ENCODE data around the gene HLA-DRB5. TPM values are rescaled to one million over a fixed set of nuclear protein-coding genes. Genes with fewer than 3 reads are reported as not detected.
"Not testable (repeated sequence)": the region's sequence is repeated elsewhere in the genome, so short reads cannot be mapped to it uniquely, and the experiment has no call there.

HLA-DRB5 gene
- total and polyA plus RNA-seq, 7 donors: 0.21 to 23.9 (median 6.5) TPM

DNA sequence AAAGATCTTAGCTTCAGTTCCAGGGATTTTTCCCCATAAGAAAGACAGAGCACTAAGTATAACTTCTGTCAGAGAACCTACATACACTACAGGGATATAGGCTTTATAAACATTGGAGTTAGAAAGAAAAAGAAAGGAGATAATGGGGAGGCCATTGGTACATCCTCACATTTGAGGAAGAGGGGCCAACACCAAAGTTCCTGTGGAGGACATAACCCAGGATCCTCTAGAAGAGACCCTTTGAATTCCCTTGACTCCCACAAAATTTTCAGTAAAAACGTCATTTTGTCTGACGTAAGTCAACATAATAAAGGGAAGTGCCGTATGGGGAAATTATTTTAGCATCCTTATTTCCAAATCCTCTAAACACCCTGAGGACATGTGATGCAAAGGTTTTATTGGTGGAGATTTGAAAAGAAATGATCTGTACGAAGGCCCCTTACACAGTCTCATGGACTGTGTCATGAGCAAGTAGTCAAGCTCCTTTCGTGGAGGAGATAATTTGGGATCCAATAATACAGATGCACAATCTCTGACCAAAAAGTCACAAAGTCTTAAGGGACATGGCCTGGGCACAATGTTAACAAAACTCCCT, 57.2 kb downstream of the HLA-DRB5 start:
- 56 to 74% (median 64%) methylated on average over 5 of the region's 5 CpGs for WGBS, 3 donors
- ATAC-seq: no peak

DNA sequence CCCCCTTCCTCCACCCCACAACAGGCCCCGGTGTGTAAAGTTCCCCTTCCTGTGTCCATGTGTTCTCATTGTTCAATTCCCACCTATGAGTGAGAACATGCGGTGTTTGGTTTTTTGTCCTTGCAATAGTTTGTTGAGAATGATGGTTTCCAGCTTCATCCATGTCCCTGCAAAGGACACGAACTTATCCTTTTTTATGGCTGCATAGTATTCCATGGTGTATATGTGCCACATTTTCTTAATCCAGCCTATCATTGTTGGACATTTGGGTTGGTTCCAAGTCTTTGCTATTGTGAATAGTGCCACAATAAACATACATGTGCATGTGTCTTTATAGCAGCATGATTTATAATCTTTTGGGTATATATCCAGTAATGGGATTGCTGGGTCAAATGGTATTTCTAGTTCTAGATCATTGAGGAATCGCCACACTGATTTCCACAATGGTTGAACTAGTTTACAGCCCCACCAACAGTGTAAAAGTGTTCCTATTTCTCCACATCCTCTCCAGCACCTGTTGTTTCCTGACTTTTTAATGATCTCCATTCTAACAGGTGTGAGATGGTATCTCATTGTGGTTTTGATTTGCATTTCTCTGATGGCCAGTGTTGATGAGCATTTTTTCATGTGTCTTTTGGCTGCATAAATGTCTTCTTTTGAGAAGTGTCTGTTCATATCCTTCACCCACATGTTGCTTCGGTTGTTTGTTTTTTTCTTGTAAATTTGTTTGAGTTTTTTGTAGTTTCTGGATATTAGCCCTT, 62.2 kb downstream of the HLA-DRB5 start:
- DNase-seq; intact Hi-C loops (cut with DNase I); H3K9me3 ChIP-seq; H3K27me3 ChIP-seq (ENCODE audit: insufficient read depth in 3 of 3, low read length in 2 of 3); H3K4me3 ChIP-seq; H3K4me1 ChIP-seq; ATAC-seq; H3K36me3 ChIP-seq (ENCODE audit: insufficient read depth in 1 of 2, low read depth in 1 of 2); H3K27ac ChIP-seq: not testable (repeated sequence)
- 42 to 68% (median 45%) methylated on average over 2 to 5 of the region's 5 CpGs for WGBS, 3 donors

More for the DNA sequence above, 57.2 kb downstream of the HLA-DRB5 start:
- H3K36me3 ChIP-seq (ENCODE audit: insufficient read depth in 1 of 2, low read depth in 1 of 2): no peaks in the 10 kb centered on the region
- no peak overlapping the region for H3K4me3 ChIP-seq
- intact Hi-C loops (cut with DNase I): loop anchor here (10.0 kb wide), 2 partner anchors 52 to 92 kb away; no protein-coding TSS in a partner anchor
- DNase-seq: no peak
- H3K27me3 ChIP-seq (ENCODE audit: insufficient read depth in 3 of 3, low read length in 2 of 3): peaks cover 0 to 3% (median 0%) of the 10 kb centered on the region in 3 donors
- H3K9me3 ChIP-seq: no peaks in the 10 kb centered on the region
- TF ChIP-seq, protein P1, sequence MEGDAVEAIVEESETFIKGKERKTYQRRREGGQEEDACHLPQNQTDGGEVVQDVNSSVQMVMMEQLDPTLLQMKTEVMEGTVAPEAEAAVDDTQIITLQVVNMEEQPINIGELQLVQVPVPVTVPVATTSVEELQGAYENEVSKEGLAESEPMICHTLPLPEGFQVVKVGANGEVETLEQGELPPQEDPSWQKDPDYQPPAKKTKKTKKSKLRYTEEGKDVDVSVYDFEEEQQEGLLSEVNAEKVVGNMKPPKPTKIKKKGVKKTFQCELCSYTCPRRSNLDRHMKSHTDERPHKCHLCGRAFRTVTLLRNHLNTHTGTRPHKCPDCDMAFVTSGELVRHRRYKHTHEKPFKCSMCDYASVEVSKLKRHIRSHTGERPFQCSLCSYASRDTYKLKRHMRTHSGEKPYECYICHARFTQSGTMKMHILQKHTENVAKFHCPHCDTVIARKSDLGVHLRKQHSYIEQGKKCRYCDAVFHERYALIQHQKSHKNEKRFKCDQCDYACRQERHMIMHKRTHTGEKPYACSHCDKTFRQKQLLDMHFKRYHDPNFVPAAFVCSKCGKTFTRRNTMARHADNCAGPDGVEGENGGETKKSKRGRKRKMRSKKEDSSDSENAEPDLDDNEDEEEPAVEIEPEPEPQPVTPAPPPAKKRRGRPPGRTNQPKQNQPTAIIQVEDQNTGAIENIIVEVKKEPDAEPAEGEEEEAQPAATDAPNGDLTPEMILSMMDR (IDR thresholded peaks at IDR 0.05): no peak
- no peaks in the 10 kb centered on the region for H3K4me1 ChIP-seq
- no peak overlapping the region for H3K27ac ChIP-seq

Other genes with a start within 250 kb of the HLA-DRB5 start
- not detected for gene TSBP1, start 158.4 kb downstream of the HLA-DRB5 start, total RNA-seq
- not detected for gene TSBP1, start 158.4 kb downstream of the HLA-DRB5 start, polyA plus RNA-seq
- not detected for gene BTNL2, start 123.1 kb downstream of the HLA-DRB5 start, total RNA-seq
- gene BTNL2, start 123.1 kb downstream of the HLA-DRB5 start, polyA plus RNA-seq: not detected
- 10 to 100 TPM; 19.9 to 90.0 (median 61.9) TPM for gene HLA-DRA, start 90.4 kb downstream of the HLA-DRB5 start, total RNA-seq
- gene HLA-DRA, start 90.4 kb downstream of the HLA-DRB5 start, polyA plus RNA-seq: 10 to 100 TPM; 32.0 to 43.0 (median 35.3) TPM
- 10 to 100 TPM; 16.9 to 49.4 (median 29.8) TPM for gene HLA-DRB1, start 59.6 kb upstream of the HLA-DRB5 start, total RNA-seq
- 10 to 100 TPM; 13.2 to 32.6 (median 20.5) TPM for gene HLA-DRB1, start 59.6 kb upstream of the HLA-DRB5 start, polyA plus RNA-seq
- 1 to 10 TPM; 1.3 to 7.8 (median 6.2) TPM for gene HLA-DQA1, start 107.1 kb upstream of the HLA-DRB5 start, total RNA-seq
- 1 to 10 TPM; 5.9 to 7.8 (median 5.9) TPM for gene HLA-DQA1, start 107.1 kb upstream of the HLA-DRB5 start, polyA plus RNA-seq
- 1 to 10 TPM; 2.9 to 5.4 (median 4.2) TPM for gene HLA-DQB1, start 136.4 kb upstream of the HLA-DRB5 start, total RNA-seq
- 10 to 100 TPM in 1 of 3 donors, 1 to 10 TPM in 2; 8.2 to 10.8 (median 8.6) TPM for gene HLA-DQB1, start 136.4 kb upstream of the HLA-DRB5 start, polyA plus RNA-seq
- gene HLA-DQA2, start 211.1 kb upstream of the HLA-DRB5 start, total RNA-seq: 1 to 10 TPM in 1 of 4 donors, under 1 TPM in 2, not detected in 1; 0.16 to 1.8 (median 0.99) TPM
- gene HLA-DQA2, start 211.1 kb upstream of the HLA-DRB5 start, polyA plus RNA-seq: not detected
- gene HLA-DQB2, start 233.2 kb upstream of the HLA-DRB5 start, total RNA-seq: 1 to 10 TPM in 2 of 4 donors, under 1 TPM in 1, not detected in 1; 0.38 to 1.2 (median 1.2) TPM
- gene HLA-DQB2, start 233.2 kb upstream of the HLA-DRB5 start, polyA plus RNA-seq: not detected